ENCODE measurements around the gene PRSS35.

The PRSS35 gene

DNA sequence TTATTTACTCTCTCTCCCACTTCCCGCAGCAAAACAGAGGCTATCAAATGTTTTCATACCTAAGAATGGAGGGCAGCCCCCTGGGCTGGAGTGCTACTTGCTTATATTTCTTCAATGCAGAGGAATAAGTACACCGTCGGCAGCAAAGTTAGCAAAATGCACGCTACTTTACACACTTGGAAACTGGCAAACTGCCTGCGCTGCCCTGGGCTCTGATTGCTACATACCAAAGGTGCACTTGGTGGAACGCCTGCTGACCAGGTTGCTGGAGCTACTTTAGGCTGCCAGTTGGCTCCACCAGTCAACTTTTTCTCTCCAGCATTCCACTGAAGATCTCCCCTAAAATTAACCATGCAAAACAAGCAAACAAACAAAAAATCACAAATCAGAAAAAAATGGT lies 62.4 kb downstream of the PRSS35 start:
- WGBS: 95% methylated on average over 5 of the region's 6 CpGs
- H3K9ac ChIP-seq (ENCODE audit: low read depth, low read length): no peak overlapping the region
- no peak overlapping the region for H3K27ac ChIP-seq (ENCODE audit: low read depth, low read length)
- H3K4me1 ChIP-seq (ENCODE audit: insufficient read depth, low read length): no peaks in the 10 kb centered on the region
- H3K4me3 ChIP-seq (ENCODE audit: low read length): no peak overlapping the region
- H3K9me3 ChIP-seq (ENCODE audit: insufficient read depth, low read depth, low read length): no peaks in the 10 kb centered on the region
- H3K27me3 ChIP-seq (ENCODE audit: insufficient read depth, low read length): no peaks in the 10 kb centered on the region
- no peaks in the 10 kb centered on the region for H3K36me3 ChIP-seq (ENCODE audit: insufficient read depth, low read length)

Data from HUES64 (cell line).